Chondrocyte (in vitro differentiated cells): ENCODE data around the gene ATP7B. TPM values are rescaled to one million over a fixed set of nuclear protein-coding genes. Genes with fewer than 3 reads are reported as not detected.

Experiments
- DNase-seq: peaks from one replicate; pipeline ENCODE4 v3.0.0; 2021; ENCODE audit warnings: mixed read lengths, low spot score
- H3K27ac Mint-ChIP-seq: one replicate; pipeline ENCODE4 v1.8.0; 2021; ENCODE audit warnings: mild to moderate bottlenecking, moderate library complexity, mixed read lengths; ENCODE audit not compliant: unreplicated experiment
- H3K27me3 Mint-ChIP-seq: 2 replicates; pipeline ENCODE4 v1.8.0; 2021; ENCODE audit warnings: low read depth, mixed read lengths
- H3K36me3 Mint-ChIP-seq: 2 replicates; pipeline ENCODE4 v1.8.0; 2021; ENCODE audit warnings: low read depth, mixed read lengths
- H3K4me1 Mint-ChIP-seq: 2 replicates; pipeline ENCODE4 v1.8.0; 2021; ENCODE audit warnings: low read depth, mild to moderate bottlenecking, mixed read lengths
- H3K4me3 Mint-ChIP-seq: one replicate; pipeline ENCODE4 v1.8.0; 2021; ENCODE audit warnings: mild to moderate bottlenecking, moderate library complexity, mixed read lengths; ENCODE audit not compliant: unreplicated experiment
- H3K9me3 Mint-ChIP-seq: 2 replicates; pipeline ENCODE4 v1.8.0; 2021; ENCODE audit warnings: low read depth, mixed read lengths
- CTCF ChIP-seq: fragments of 200-600 bp; sonication (generic); IDR thresholded peaks from 2 replicates; pipeline ENCODE4 v1.5.0; 2021; ENCODE audit warnings: antibody characterized with exemption, mild to moderate bottlenecking, moderate library complexity
- long read RNA-seq: library from polyadenylated mRNA; stranded (forward); transcript quantifications from one replicate; pipeline ENCODE4 v2.0.0, GENCODE V29; 2021
- total RNA-seq: library from RNA; stranded (reverse); gene quantifications from 3 replicates; pipeline ENCODE4 v1.2.1, GENCODE V29; 2021

The ATP7B gene
- 11.9 to 16.8 TPM (median 16.6 TPM) in 3 replicates for total RNA-seq
- long read RNA-seq, full-length matches to known transcripts: 2 of 13 reads
- long read RNA-seq, partial matches to known transcripts: 8 of 13 reads
- long read RNA-seq, other reads (novel, unspliced or antisense): 3 of 13 reads

- H3K4me1 Mint-ChIP-seq: peaks cover 26% of the 10 kb centered on the region
- peak within 1 kb of the TSS; percentile 95 for H3K4me3 Mint-ChIP-seq
- H3K27me3 Mint-ChIP-seq: no peaks in the 10 kb centered on the region
- peaks cover 4% of the 10 kb centered on the region for H3K9me3 Mint-ChIP-seq
- TF ChIP-seq CTCF: peak; percentile 55
- DNase-seq: no peak
- H3K27ac Mint-ChIP-seq: peak within 1 kb of the TSS; percentile 98
- peaks cover 6% of the 10 kb centered on the region for H3K36me3 Mint-ChIP-seq
Observed at GRCh38 chr13:52010890-52011631, at the start of gene ATP7B. ATP7B (minus strand) TSS chr13:52011450; CDS start chr13:52011337, 113 bp downstream.

DNA sequence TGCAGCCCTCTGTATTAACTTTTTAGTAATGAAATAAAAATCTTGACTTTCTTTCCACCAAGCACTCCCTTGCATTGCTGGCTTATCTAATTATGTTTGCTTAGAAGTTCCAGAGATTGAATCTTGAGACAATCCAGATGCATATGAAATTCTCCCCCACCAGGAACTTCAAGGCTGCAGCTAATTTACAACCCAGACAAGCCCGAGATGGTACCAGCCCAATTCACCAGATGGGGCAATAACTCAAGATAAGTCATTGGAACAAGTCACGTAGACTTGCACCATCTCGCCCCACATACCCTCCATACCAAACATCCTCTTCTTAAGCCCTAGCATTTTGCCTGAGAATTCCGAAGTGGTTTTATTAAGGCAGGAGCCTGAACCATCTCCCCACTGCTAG lies 42.2 kb upstream of the ATP7B start:
- H3K4me3 Mint-ChIP-seq: no peak overlapping the region
- H3K27ac Mint-ChIP-seq: no peak overlapping the region
- peaks cover 10% of the 10 kb centered on the region for H3K9me3 Mint-ChIP-seq
- no peak for DNase-seq
- TF ChIP-seq CTCF: no peak
- peaks cover 3% of the 10 kb centered on the region for H3K36me3 Mint-ChIP-seq
- H3K4me1 Mint-ChIP-seq: no peaks in the 10 kb centered on the region
- no peaks in the 10 kb centered on the region for H3K27me3 Mint-ChIP-seq

DNA sequence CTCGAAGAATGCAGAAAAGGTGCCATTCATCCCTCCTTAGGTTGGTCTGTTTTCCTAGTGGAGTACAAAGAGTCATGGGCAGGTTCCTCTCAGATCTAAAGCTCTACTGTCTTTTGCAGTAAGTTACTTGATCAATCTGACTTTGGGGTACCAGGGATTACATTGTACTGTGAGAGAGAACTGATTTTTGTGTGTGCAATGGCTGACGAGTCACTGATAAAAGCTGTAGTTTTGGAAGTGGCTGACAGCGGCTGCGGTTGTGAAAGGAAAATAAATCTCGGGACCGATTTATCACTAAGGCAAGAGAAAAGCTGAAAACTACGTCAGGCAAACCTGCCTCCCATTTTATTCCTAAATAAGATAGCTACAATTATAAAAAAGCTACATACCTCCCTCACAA lies 40.1 kb upstream of the ATP7B start:
- DNase-seq: no peak
- H3K4me1 Mint-ChIP-seq: no peaks in the 10 kb centered on the region
- H3K9me3 Mint-ChIP-seq: peaks cover 11% of the 10 kb centered on the region
- no peak for TF ChIP-seq CTCF
- H3K27me3 Mint-ChIP-seq: no peaks in the 10 kb centered on the region
- H3K4me3 Mint-ChIP-seq: no peak overlapping the region
- H3K36me3 Mint-ChIP-seq: peaks cover 3% of the 10 kb centered on the region
- H3K27ac Mint-ChIP-seq: no peak overlapping the region

GRCh38 chr13:52048516-52048915 lies 37.3 kb upstream of the ATP7B start:
- no peak for DNase-seq
- no peaks in the 10 kb centered on the region for H3K4me1 Mint-ChIP-seq
- H3K36me3 Mint-ChIP-seq: peaks cover 7% of the 10 kb centered on the region
- TF ChIP-seq CTCF: no peak
- no peak overlapping the region for H3K27ac Mint-ChIP-seq
- no peaks in the 10 kb centered on the region for H3K27me3 Mint-ChIP-seq
- H3K4me3 Mint-ChIP-seq: no peak overlapping the region
- H3K9me3 Mint-ChIP-seq: peaks cover 9% of the 10 kb centered on the region

GRCh38 chr13:52047463-52047862 lies 36.2 kb upstream of the ATP7B start:
- peaks cover 7% of the 10 kb centered on the region for H3K36me3 Mint-ChIP-seq
- no peak for DNase-seq
- peaks cover 9% of the 10 kb centered on the region for H3K9me3 Mint-ChIP-seq
- H3K4me1 Mint-ChIP-seq: no peaks in the 10 kb centered on the region
- H3K27ac Mint-ChIP-seq: no peak overlapping the region
- no peaks in the 10 kb centered on the region for H3K27me3 Mint-ChIP-seq
- H3K4me3 Mint-ChIP-seq: no peak overlapping the region
- TF ChIP-seq CTCF: no peak
